Epithelial cell of prostate (primary cell): ENCODE results near the gene PNMA6E.

ENCODE experiments used
- DNase-seq: peaks from one replicate; pipeline ENCODE4 v3.0.0-alpha.2; 2011; ENCODE audit warnings: low read depth, low spot score
- H3K27ac ChIP-seq: fragments of 450-650 bp; 2 replicates; pipeline ENCODE4 v1.5.1; 2017; ENCODE audit warnings: mild to moderate bottlenecking

PNMA6E gene

DNA sequence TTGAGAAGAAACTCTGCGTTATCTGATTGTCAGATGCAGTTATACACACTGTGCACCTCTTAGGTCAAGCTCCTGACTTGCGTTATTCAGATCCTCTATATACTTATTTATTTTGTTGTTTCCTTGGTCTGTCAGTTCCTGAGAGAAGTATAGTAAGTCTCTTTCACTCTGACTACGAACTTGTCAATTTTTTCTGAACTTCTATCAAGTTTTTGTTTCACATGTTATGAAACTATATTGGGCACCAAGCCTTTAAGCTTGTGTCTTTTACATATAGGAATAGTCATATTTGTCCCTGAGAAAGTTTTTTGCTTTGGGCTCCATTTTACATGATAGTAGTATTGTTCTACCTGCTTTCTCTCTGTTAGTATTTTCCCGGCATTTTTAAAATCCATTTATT is 35.5 kb downstream of the PNMA6E start:
- DNase-seq = no peak
- no peak overlapping the region for H3K27ac ChIP-seq

DNA sequence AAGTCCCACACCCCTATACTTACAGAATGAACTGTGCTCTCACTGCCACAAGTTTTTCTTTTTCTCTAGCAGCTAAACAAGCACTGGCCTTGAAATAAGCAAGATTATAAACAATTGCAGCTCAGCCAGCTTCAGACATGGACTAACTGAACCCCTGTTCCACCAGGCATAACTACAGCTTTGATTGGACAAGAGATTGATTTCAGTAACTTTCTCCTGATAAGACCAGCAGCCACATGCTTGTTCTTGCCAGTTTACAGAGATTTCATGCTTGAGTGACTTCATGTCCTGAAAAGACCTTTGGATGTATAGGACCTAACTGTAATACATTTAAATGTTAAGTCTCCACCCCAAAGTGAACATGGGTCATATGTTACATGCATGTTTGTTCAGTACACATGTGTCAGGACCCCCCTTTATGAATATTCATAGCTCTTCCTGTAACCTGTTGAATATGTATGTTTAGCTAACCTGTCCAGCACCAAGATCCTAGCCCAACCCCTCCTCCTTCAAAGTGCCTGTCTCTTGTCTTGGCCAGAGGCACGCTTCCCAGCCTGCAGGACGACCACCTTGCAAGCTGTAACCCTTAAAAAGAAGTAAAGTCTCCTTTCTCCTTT is 39.3 kb downstream of the PNMA6E start:
- no peak overlapping the region for H3K27ac ChIP-seq
- no peak for DNase-seq

DNA sequence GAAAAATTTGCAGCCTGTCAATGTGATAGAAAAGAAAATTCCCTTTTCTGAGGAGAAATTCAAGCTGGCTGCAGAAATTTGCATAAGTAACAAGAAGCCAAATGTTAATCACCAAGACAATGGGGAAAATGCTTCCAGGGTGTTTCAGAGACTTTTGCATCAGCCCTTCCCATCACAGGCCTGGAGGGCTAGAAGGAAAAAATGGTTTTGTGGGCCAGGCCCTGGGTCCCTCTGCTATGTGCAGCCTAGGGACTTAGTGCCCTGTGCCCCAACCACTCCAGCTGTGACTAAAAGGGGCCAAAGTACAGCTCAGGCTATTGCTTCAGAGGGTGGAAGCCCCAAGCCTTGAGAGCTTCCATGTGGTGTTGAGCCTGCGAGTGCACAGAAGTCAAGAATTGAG is 43.3 kb downstream of the PNMA6E start:
- DNase-seq = no peak

GRCh38 chrX:153353416-153353815 is 47.7 kb downstream of the PNMA6E start:
- H3K27ac ChIP-seq = no peak overlapping the region
- no peak for DNase-seq

More for the DNA sequence above, 43.3 kb downstream of the PNMA6E start:
- H3K27ac ChIP-seq = no peak overlapping the region

- no peak overlapping the region for H3K27ac ChIP-seq
- no peak for DNase-seq
These were observed 48.3 kb downstream of the PNMA6E start for GRCh38 chrX:153352858-153353257.

GRCh38 chrX:153351981-153352380 is 49.2 kb downstream of the PNMA6E start:
- no peak overlapping the region for H3K27ac ChIP-seq
- DNase-seq = no peak

- H3K27ac ChIP-seq = no peak overlapping the region
- no peak for DNase-seq
These were observed 51.2 kb downstream of the PNMA6E start for GRCh38 chrX:153349952-153350351.

GRCh38 chrX:153348421-153348820 is 52.7 kb downstream of the PNMA6E start:
- H3K27ac ChIP-seq = no peak overlapping the region
- DNase-seq = no peak

DNA sequence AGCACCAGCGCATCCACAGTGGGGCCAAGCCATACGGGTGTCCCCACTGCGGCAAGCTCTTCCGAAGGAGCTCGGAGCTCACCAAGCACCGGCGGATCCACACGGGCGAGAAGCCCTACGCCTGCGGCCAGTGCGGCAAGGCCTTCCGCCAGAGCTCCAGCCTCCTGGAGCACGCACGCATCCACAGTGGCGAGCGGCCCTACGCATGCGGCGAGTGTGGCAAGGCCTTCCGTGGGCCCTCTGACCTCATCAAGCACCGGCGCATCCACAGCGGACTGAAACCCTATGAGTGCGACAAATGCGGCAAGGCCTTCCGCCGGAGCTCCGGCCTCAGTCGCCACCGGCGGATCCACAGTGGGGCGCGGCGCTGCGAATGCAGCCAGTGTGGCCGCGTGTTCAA is 53.6 kb downstream of the PNMA6E start:
- no peak overlapping the region for H3K27ac ChIP-seq
- no peak for DNase-seq
